Activated naive CD8-positive, alpha-beta T cell treated with anti-CD3 and anti-CD28 coated beads for 36 hours (primary cell): Measurements from ENCODE around the gene GNG13. TPM values are rescaled to one million over a fixed set of nuclear protein-coding genes. Genes with fewer than 3 reads are reported as not detected.
A peak's percentile ranks its signal among the peaks of the same experiment; 100 is the strongest.

ENCODE experiments used
- DNase-seq: peaks from one replicate; pipeline ENCODE4 v3.0.0; 2021
- H3K27ac Mint-ChIP-seq: one replicate; pipeline ENCODE4 v1.8.0; 2022; ENCODE audit warnings: mild to moderate bottlenecking, moderate library complexity, mixed read lengths
- H3K27me3 Mint-ChIP-seq: one replicate; pipeline ENCODE4 v1.8.0; 2022; ENCODE audit warnings: mild to moderate bottlenecking, mixed read lengths
- H3K36me3 Mint-ChIP-seq: one replicate; pipeline ENCODE4 v1.8.0; 2021; ENCODE audit warnings: mild to moderate bottlenecking, mixed read lengths
- H3K4me1 Mint-ChIP-seq: one replicate; pipeline ENCODE4 v1.8.0; 2021; ENCODE audit warnings: mixed read lengths
- H3K4me3 Mint-ChIP-seq: one replicate; pipeline ENCODE4 v1.8.0; 2022; ENCODE audit warnings: mild to moderate bottlenecking, moderate library complexity, mixed read lengths
- H3K9me3 Mint-ChIP-seq: one replicate; pipeline ENCODE4 v1.8.0; 2022; ENCODE audit warnings: mixed read lengths
- total RNA-seq, 2 experiments: library from RNA; stranded (reverse); gene quantifications; one replicate each; pipeline ENCODE4 v1.2.3, GENCODE V29; 2021

The GNG13 gene
- total RNA-seq, 2 experiments from 2014 or later: not detected

- Mint-ChIP-seq H3K27ac (no peak overlapping the region), H3K9me3 (no peaks in the 10 kb centered on the region), H3K36me3 (peaks cover 30% of the 10 kb centered on the region), H3K4me1 (peaks cover 2% of the 10 kb centered on the region), H3K27me3 (peaks cover 14% of the 10 kb centered on the region), H3K4me3 (no peak overlapping the region)
- no peak for DNase-seq
Observed at GRCh38 chr16:795580-796229, 4.8 kb downstream of the GNG13 start.

- no peak overlapping the region for H3K27ac Mint-ChIP-seq
- H3K36me3 Mint-ChIP-seq: peaks cover 30% of the 10 kb centered on the region
- DNase-seq: no peak
- H3K4me1 Mint-ChIP-seq: peaks cover 2% of the 10 kb centered on the region
- no peaks in the 10 kb centered on the region for H3K9me3 Mint-ChIP-seq
- H3K4me3 Mint-ChIP-seq: no peak overlapping the region
- peaks cover 14% of the 10 kb centered on the region for H3K27me3 Mint-ChIP-seq
Observed at GRCh38 chr16:794853-795466, 5.6 kb downstream of the GNG13 start.

GRCh38 chr16:794091-794822 is 6.3 kb downstream of the GNG13 start:
- H3K4me3 Mint-ChIP-seq: no peak overlapping the region
- H3K36me3 Mint-ChIP-seq: peaks cover 30% of the 10 kb centered on the region

GRCh38 chr16:793414-793813 is 7.1 kb downstream of the GNG13 start:
- Mint-ChIP-seq H3K36me3 (peaks cover 27% of the 10 kb centered on the region), H3K4me1 (peaks cover 2% of the 10 kb centered on the region), H3K4me3 (no peak overlapping the region), H3K9me3 (no peaks in the 10 kb centered on the region), H3K27me3 (peaks cover 10% of the 10 kb centered on the region), H3K27ac (no peak overlapping the region)
- DNase-seq: no peak

More at GRCh38 chr16:794091-794822, 6.3 kb downstream of the GNG13 start:
- H3K27me3 Mint-ChIP-seq: peaks cover 14% of the 10 kb centered on the region
- H3K27ac Mint-ChIP-seq: no peak overlapping the region
- H3K4me1 Mint-ChIP-seq: peaks cover 2% of the 10 kb centered on the region
- DNase-seq: no peak
- no peaks in the 10 kb centered on the region for H3K9me3 Mint-ChIP-seq

GRCh38 chr16:792221-792995 is 8.1 kb downstream of the GNG13 start:
- DNase-seq: no peak
- H3K36me3 Mint-ChIP-seq: peaks cover 18% of the 10 kb centered on the region

GRCh38 chr16:791131-791530 is 9.4 kb downstream of the GNG13 start:
- no peak for DNase-seq
- Mint-ChIP-seq H3K4me1 (peaks cover 4% of the 10 kb centered on the region), H3K27ac (no peak overlapping the region)

More at GRCh38 chr16:792221-792995, 8.1 kb downstream of the GNG13 start:
- H3K27ac Mint-ChIP-seq: no peak overlapping the region
- H3K4me1 Mint-ChIP-seq: peaks cover 2% of the 10 kb centered on the region
- no peak overlapping the region for H3K4me3 Mint-ChIP-seq
- H3K9me3 Mint-ChIP-seq: no peaks in the 10 kb centered on the region
- peaks cover under 1% of the 10 kb centered on the region for H3K27me3 Mint-ChIP-seq

GRCh38 chr16:790086-790485 is 10.4 kb downstream of the GNG13 start:
- H3K4me3 Mint-ChIP-seq: peak overlapping the region; percentile 70
- no peaks in the 10 kb centered on the region for H3K27me3 Mint-ChIP-seq
- H3K36me3 Mint-ChIP-seq: peaks cover 8% of the 10 kb centered on the region
- no peak for DNase-seq
- no peaks in the 10 kb centered on the region for H3K9me3 Mint-ChIP-seq
- H3K4me1 Mint-ChIP-seq: peaks cover 3% of the 10 kb centered on the region
- no peak overlapping the region for H3K27ac Mint-ChIP-seq

More at GRCh38 chr16:791131-791530, 9.4 kb downstream of the GNG13 start:
- H3K27me3 Mint-ChIP-seq: no peaks in the 10 kb centered on the region
- peaks cover 9% of the 10 kb centered on the region for H3K36me3 Mint-ChIP-seq
- no peak overlapping the region for H3K4me3 Mint-ChIP-seq
- H3K9me3 Mint-ChIP-seq: no peaks in the 10 kb centered on the region

GRCh38 chr16:789191-789850 is 11.2 kb downstream of the GNG13 start:
- Mint-ChIP-seq H3K36me3 (peaks cover 8% of the 10 kb centered on the region), H3K9me3 (no peaks in the 10 kb centered on the region), H3K27ac (no peak overlapping the region), H3K27me3 (no peaks in the 10 kb centered on the region), H3K4me1 (peaks cover 4% of the 10 kb centered on the region), H3K4me3 (peak overlapping the region; percentile 81)
- no peak for DNase-seq

- H3K4me1 Mint-ChIP-seq: peaks cover 4% of the 10 kb centered on the region
- no peaks in the 10 kb centered on the region for H3K27me3 Mint-ChIP-seq
- H3K27ac Mint-ChIP-seq: peak within 1 kb of the TSS; percentile 79
- H3K36me3 Mint-ChIP-seq: peaks cover 8% of the 10 kb centered on the region
- no peaks in the 10 kb centered on the region for H3K9me3 Mint-ChIP-seq
- H3K4me3 Mint-ChIP-seq: peak within 1 kb of the TSS; percentile 89
- DNase-seq: peak; percentile 97
Observed at GRCh38 chr16:788399-789126, 12.0 kb downstream of the GNG13 start, which contains the start of gene CHTF18. Gene CHTF18 (plus strand): TSS chr16:788620. CDS start chr16:788685, 65 bp downstream.

GRCh38 chr16:787978-788398 is 12.5 kb downstream of the GNG13 start, which contains the start of gene RPUSD1:
Gene RPUSD1 (minus strand): TSS chr16:788381. CDS start chr16:787737, 644 bp downstream.
- Mint-ChIP-seq H3K4me1 (peaks cover 4% of the 10 kb centered on the region), H3K4me3 (peak within 1 kb of the TSS; percentile 89), H3K27me3 (no peaks in the 10 kb centered on the region), H3K9me3 (no peaks in the 10 kb centered on the region), H3K36me3 (peaks cover 8% of the 10 kb centered on the region), H3K27ac (peak within 1 kb of the TSS; percentile 79)
- DNase-seq: no peak

- Mint-ChIP-seq H3K4me1 (peaks cover 4% of the 10 kb centered on the region), H3K9me3 (no peaks in the 10 kb centered on the region), H3K4me3 (peak overlapping the region; percentile 89), H3K27ac (peak overlapping the region; percentile 79), H3K27me3 (no peaks in the 10 kb centered on the region), H3K36me3 (peaks cover 8% of the 10 kb centered on the region)
- DNase-seq: no peak
Observed at GRCh38 chr16:787321-787966, 13.1 kb downstream of the GNG13 start.

- Mint-ChIP-seq H3K36me3 (peaks cover 2% of the 10 kb centered on the region), H3K27me3 (no peaks in the 10 kb centered on the region), H3K4me3 (peak overlapping the region; percentile 89), H3K27ac (no peak overlapping the region), H3K9me3 (no peaks in the 10 kb centered on the region), H3K4me1 (peaks cover 4% of the 10 kb centered on the region)
- DNase-seq: peak; percentile 78
Observed at GRCh38 chr16:785563-786535, 14.7 kb downstream of the GNG13 start.
